B cell (primary cell): ENCODE data around the gene SPACA7. TPM values are rescaled to one million over a fixed set of nuclear protein-coding genes. Genes with fewer than 3 reads are reported as not detected.

Experiments
- ATAC-seq: fragments of 200-7000 bp; cut with Tn5 transposase; one replicate; pipeline ENCODE4 v1.10.0; 2021; ENCODE audit warnings: low read depth, mild to moderate bottlenecking, moderate number of reproducible peaks, moderate library complexity
- CTCF ChIA-PET: fragments of 350-600 bp; sonication (Branson Sonifier 250); formaldehyde crosslinking; loops from one replicate; lab custom pipeline; 2021; ENCODE audit warnings: antibody characterized with exemption, inconsistent platforms; lab: Charles Lee
- POLR2A ChIA-PET: fragments of 350-600 bp; sonication (Branson Sonifier 250); formaldehyde crosslinking; loops from one replicate; lab custom pipeline; 2021; ENCODE audit warnings: antibody characterized with exemption; lab: Charles Lee
- DNase-seq: peaks from one replicate; pipeline ENCODE4 v3.0.0; 2013
- H2AFZ ChIP-seq: 2 replicates; pipeline ENCODE4 v1.6.1; 2012; ENCODE audit warnings: mild to moderate bottlenecking, low read depth, low read length; ENCODE audit not compliant: insufficient read depth, poor library complexity, severe bottlenecking
- H3K27ac ChIP-seq, 2 donors: 1 replicate in 1 of 2; 2 replicates in 1 of 2; pipeline ENCODE4 v1.5.1; 2012 to 2013; ENCODE audit warnings: low read length in 2 of 2, mild to moderate bottlenecking in 2 of 2, moderate library complexity in 1 of 2
- H3K27me3 ChIP-seq, 4 experiments: fragments of 200-600 bp in 1 of 4; sonication (generic) in 1 of 4; replicated peaks in 1 of 4; 1 replicate in 2 of 4; 2 replicates in 2 of 4; pipeline versions ENCODE4 v1.6.1 to v1.7.0; 2013 to 2016; ENCODE audit warnings: low read length in 3 of 4, mild to moderate bottlenecking in 2 of 4, mixed read lengths in 1 of 4, moderate library complexity in 1 of 4; ENCODE audit not compliant: insufficient read depth in 4 of 4, control insufficient read depth in 3 of 4; ENCODE audit errors: control extremely low read depth in 1 of 4
- H3K36me3 ChIP-seq, 2 experiments: replicated peaks in 1 of 2; 1 replicate in 1 of 2; 2 replicates in 1 of 2; pipeline versions ENCODE4 v1.6.1 to v1.7.1; 2013; ENCODE audit warnings: low read length in 1 of 2; ENCODE audit not compliant: insufficient read depth in 2 of 2, control insufficient read depth in 1 of 2; ENCODE audit errors: control extremely low read depth in 1 of 2, extremely low read depth in 1 of 2
- H3K4me1 ChIP-seq, 2 donors: fragments of 200-600 bp in 1 of 2; sonication (generic) in 1 of 2; 1 replicate in 1 of 2; 2 replicates in 1 of 2; pipeline versions ENCODE4 v1.5.1 to v1.6.1; 2013 to 2017; ENCODE audit warnings: low read length in 2 of 2; ENCODE audit not compliant: control insufficient read depth in 2 of 2, insufficient read depth in 2 of 2
- H3K4me2 ChIP-seq: replicated peaks from 2 replicates; pipeline ENCODE3; 2012; ENCODE audit warnings: mild to moderate bottlenecking, low read depth, low read length; ENCODE audit not compliant: poor library complexity, severe bottlenecking
- H3K4me3 ChIP-seq, 5 experiments: fragments of 200-600 bp in 1 of 5; sonication (generic) in 1 of 5; 1 replicate in 3 of 5; 2 replicates in 2 of 5; pipeline versions ENCODE4 v1.5.1 to v1.7.0; 2011 to 2016; ENCODE audit warnings: low read length in 4 of 5, mild to moderate bottlenecking in 4 of 5, low read depth in 2 of 5, control low read depth in 1 of 5, moderate library complexity in 1 of 5; ENCODE audit not compliant: insufficient read depth in 1 of 5; ENCODE audit errors: control extremely low read depth in 1 of 5, extremely low read depth in 1 of 5
- H3K79me2 ChIP-seq: fragments of 200-600 bp; sonication (generic); one replicate; pipeline ENCODE4 v1.6.0; 2016; ENCODE audit warnings: low read length; ENCODE audit not compliant: control insufficient read depth, insufficient read depth
- H3K9ac ChIP-seq: fragments of 200-600 bp; sonication (generic); 2 replicates; pipeline ENCODE4 v1.6.1; 2017; ENCODE audit warnings: mild to moderate bottlenecking, low read length, moderate library complexity
- H3K9me3 ChIP-seq, 3 donors: one replicate each; pipeline versions ENCODE4 v1.6.1 to v1.7.1; 2013; ENCODE audit warnings: low read length in 2 of 3; ENCODE audit not compliant: control insufficient read depth in 2 of 3, insufficient read depth in 1 of 3; ENCODE audit errors: control extremely low read depth in 1 of 3
- H4K20me1 ChIP-seq: 2 replicates; pipeline ENCODE4 v1.6.0; 2012; ENCODE audit warnings: mild to moderate bottlenecking, low read length; ENCODE audit not compliant: insufficient read depth, control insufficient read depth, poor library complexity, severe bottlenecking
- H3K27ac Mint-ChIP-seq: one replicate; pipeline ENCODE4 v1.8.0; 2021; ENCODE audit warnings: mixed read lengths
- H3K27me3 Mint-ChIP-seq: one replicate; pipeline ENCODE4 v1.8.0; 2021; ENCODE audit warnings: mixed read lengths
- H3K4me1 Mint-ChIP-seq: one replicate; pipeline ENCODE4 v1.8.0; 2021; ENCODE audit warnings: mixed read lengths
- H3K4me3 Mint-ChIP-seq: one replicate; pipeline ENCODE4 v1.8.0; 2021; ENCODE audit warnings: mixed read lengths
- H3K9me3 Mint-ChIP-seq: one replicate; pipeline ENCODE4 v1.8.0; 2022; ENCODE audit warnings: mixed read lengths; ENCODE audit not compliant: insufficient read depth
- CTCF ChIP-seq: fragments of 200-600 bp; IDR thresholded peaks from one replicate; pipeline ENCODE4 v1.8.0; 2022; ENCODE audit warnings: antibody characterized with exemption, mild to moderate bottlenecking
- EZH2 ChIP-seq: IDR thresholded peaks from 2 replicates; pipeline ENCODE4 v1.6.1; 2012; ENCODE audit warnings: borderline replicate concordance, low read depth, mild to moderate bottlenecking, moderate library complexity, low read length; ENCODE audit not compliant: insufficient read depth, poor library complexity, severe bottlenecking
- WGBS: methylation state at CpG from one replicate; pipeline ENCODE4 v1.1.5; 2013; ENCODE audit warnings: missing lambda C conversion rate; ENCODE audit not compliant: insufficient coverage; 5-methylcytosine and 5-hydroxymethylcytosine counted together
- intact Hi-C: fragments of 100-400 bp; cut with micrococcal nuclease; formaldehyde crosslinking; loops from one replicate; pipeline ENCODE4 v1.10.0; 2022
- polyA plus RNA-seq: library from polyadenylated mRNA; depleted of rRNA; stranded (reverse); fragments of >200 nt; gene quantifications from 2 replicates; pipeline ENCODE4 v1.2.3, GENCODE V29; 2012
- total RNA-seq, 2 donors: library from RNA; stranded (reverse); fragments of 120-200 nt in 1 of 2; gene quantifications; 1 replicate in 1 of 2; 2 replicates in 1 of 2; pipeline versions ENCODE4 v1.2.3 to v1.2.4, GENCODE V29; 2013 to 2022

SPACA7 gene
- total and polyA plus RNA-seq, 2 donors (not counting 1 experiment from before 2014, with no cell fraction given), result not detected

- Histone ChIP-seq H3K9ac (no peak overlapping the region), H3K27ac (no peak overlapping the region), H2AFZ (no peak overlapping the region), H3K4me3 (no peak overlapping the region), H4K20me1 (no peaks in the 10 kb centered on the region), H3K36me3 (no peaks in the 10 kb centered on the region), H3K4me2 (no peak overlapping the region), H3K27me3 (peaks cover 0 to 27% (median 0%) of the 10 kb centered on the region in 4 experiments), H3K9me3 (peaks cover 0 to 40% (median 0%) of the 10 kb centered on the region in 3 donors), H3K79me2 (no peaks in the 10 kb centered on the region), H3K4me1 (no peaks in the 10 kb centered on the region)
- TF ChIP-seq CTCF, result no peak
- no peak for TF ChIP-seq EZH2
- ATAC-seq (no peak), DNase-seq (no peak)
- no peak overlapping the region for H3K4me3 Mint-ChIP-seq
- intact Hi-C loops, result no loop called here
- H3K27me3 Mint-ChIP-seq, result peaks cover 25% of the 10 kb centered on the region
- no peaks in the 10 kb centered on the region for H3K9me3 Mint-ChIP-seq
- ChIA-PET POLR2A (no interaction called here), CTCF (no interaction called here)
- WGBS, result 80% methylated on average over 11 of the region's 19 CpGs
- H3K27ac Mint-ChIP-seq, result no peak overlapping the region
- no peaks in the 10 kb centered on the region for H3K4me1 Mint-ChIP-seq
Measured at GRCh38 chr13:112330066-112330465, 46.1 kb upstream of the SPACA7 start.

GRCh38 chr13:112330479-112331381 lies 45.4 kb upstream of the SPACA7 start:
- no peak overlapping the region for H3K4me3 Mint-ChIP-seq
- Histone ChIP-seq H3K27me3 (peaks cover 0 to 27% (median 0%) of the 10 kb centered on the region in 4 experiments), H3K4me2 (no peak overlapping the region), H3K4me1 (no peaks in the 10 kb centered on the region), H3K27ac (no peak overlapping the region), H3K79me2 (no peaks in the 10 kb centered on the region), H3K36me3 (no peaks in the 10 kb centered on the region), H3K9me3 (peaks cover 0 to 44% (median 0%) of the 10 kb centered on the region in 3 donors), H2AFZ (no peak overlapping the region), H4K20me1 (no peaks in the 10 kb centered on the region), H3K4me3 (no peak overlapping the region), H3K9ac (no peak overlapping the region)
- ChIA-PET POLR2A (no interaction called here), CTCF (no interaction called here)
- no peak for ATAC-seq
- H3K27me3 Mint-ChIP-seq, result peaks cover 23% of the 10 kb centered on the region
- 28% methylated on average over 74 of the region's 78 CpGs for WGBS
- intact Hi-C loops, result no loop called here
- no peak for DNase-seq
- TF ChIP-seq EZH2 (no peak), CTCF (no peak)
- H3K4me1 Mint-ChIP-seq, result no peaks in the 10 kb centered on the region
- H3K9me3 Mint-ChIP-seq, result no peaks in the 10 kb centered on the region
- H3K27ac Mint-ChIP-seq, result no peak overlapping the region
